HG02623 (cell line): ENCODE data around the gene CLDN6.
A peak's percentile ranks its signal among the peaks of the same experiment; 100 is the strongest.

Source experiments
- ATAC-seq: cut with Tn5 transposase; IDR thresholded peaks from one replicate; pipeline ENCODE4 v1.9.1; 2021; ENCODE audit warnings: moderate library complexity; ENCODE audit not compliant: unreplicated experiment

CLDN6 gene

GRCh38 chr16:3015865-3016521 lies 2.0 kb downstream of the CLDN6 start:
- no peak for ATAC-seq

GRCh38 chr16:3014971-3015370 lies 3.0 kb downstream of the CLDN6 start:
- ATAC-seq: no peak

GRCh38 chr16:3013998-3014690 lies 3.8 kb downstream of the CLDN6 start:
- ATAC-seq: no peak

GRCh38 chr16:3013491-3013951 lies 4.5 kb downstream of the CLDN6 start:
- ATAC-seq: no peak

GRCh38 chr16:3012828-3013420 lies 5.1 kb downstream of the CLDN6 start, which contains the start of gene CLDN9:
TSS of gene CLDN9 (plus strand) at chr16:3012923. CDS start at chr16:3013363, 440 bp downstream.
- no peak for ATAC-seq

- ATAC-seq: no peak
These were observed 5.7 kb downstream of the CLDN6 start for GRCh38 chr16:3012246-3012645.

- ATAC-seq: no peak
These were observed 7.5 kb downstream of the CLDN6 start for GRCh38 chr16:3010510-3010909.

GRCh38 chr16:3009568-3010390 lies 8.2 kb downstream of the CLDN6 start:
- ATAC-seq: no peak

GRCh38 chr16:3008690-3009037 lies 9.3 kb downstream of the CLDN6 start:
- no peak for ATAC-seq

GRCh38 chr16:3007957-3008689 lies 9.9 kb downstream of the CLDN6 start:
- no peak for ATAC-seq

GRCh38 chr16:3007059-3007956 lies 10.7 kb downstream of the CLDN6 start:
- ATAC-seq: no peak

GRCh38 chr16:3004781-3005284 lies 13.2 kb downstream of the CLDN6 start:
- ATAC-seq: no peak

- peak; percentile 6 for ATAC-seq
These were observed 13.7 kb downstream of the CLDN6 start for GRCh38 chr16:3004319-3004718.

GRCh38 chr16:3003582-3004270 lies 14.3 kb downstream of the CLDN6 start:
- peak; percentile 94 for ATAC-seq

GRCh38 chr16:3001316-3001715 lies 16.7 kb downstream of the CLDN6 start:
- no peak for ATAC-seq

GRCh38 chr16:3000540-3000939 lies 17.4 kb downstream of the CLDN6 start:
- no peak for ATAC-seq

GRCh38 chr16:2999929-3000328 lies 18.1 kb downstream of the CLDN6 start:
- no peak for ATAC-seq

- ATAC-seq: no peak
These were observed 21.7 kb downstream of the CLDN6 start for GRCh38 chr16:2996298-2996697.
